HCT116 (cell line): ENCODE measurements around the gene BAHCC1.

Experiments used
- EGR1 ChIP-seq: IDR thresholded peaks from 2 replicates; pipeline ENCODE4 v1.6.1; 2012; ENCODE audit warnings: low read depth
- EZH2 ChIP-seq: fragments of 200-600 bp; sonication (generic); IDR thresholded peaks from 2 replicates; pipeline ENCODE4 v1.6.1; 2017; ENCODE audit warnings: antibody characterized with exemption, mixed run types
- JUND ChIP-seq: IDR thresholded peaks from 2 replicates; pipeline ENCODE4 v1.6.1; 2012
- POLR2A ChIP-seq: IDR thresholded peaks from 2 replicates; pipeline ENCODE4 v1.7.0; 2011; ENCODE audit warnings: borderline replicate concordance; ENCODE audit not compliant: insufficient read depth, insufficient read length; ENCODE audit errors: extremely low read depth
- POLR2AphosphoS5 ChIP-seq: IDR thresholded peaks from 2 replicates; pipeline ENCODE4 v1.6.1; 2011; ENCODE audit warnings: mild to moderate bottlenecking, low read depth, low read length, moderate library complexity
- TF ChIP-seq, protein P1 (sequence below), 3 experiments: fragments of 200-600 bp in 1 of 3; sonication (generic) in 1 of 3; IDR thresholded peaks in 2 of 3; conservative IDR thresholded peaks in 1 of 3; 2 replicates each; pipeline ENCODE4 v1.5.1; 2012 to 2017; ENCODE audit warnings: low read depth in 2 of 3, low read length in 2 of 3, antibody characterized with exemption in 1 of 3, borderline replicate concordance in 1 of 3, control low read depth in 1 of 3, mild to moderate bottlenecking in 1 of 3, mixed read lengths in 1 of 3, mixed run types in 1 of 3, moderate library complexity in 1 of 3; ENCODE audit not compliant: insufficient read depth in 1 of 3
- TF ChIP-seq, protein P2 (sequence below): IDR thresholded peaks from 2 replicates; pipeline ENCODE4 v1.6.1; 2012; ENCODE audit warnings: low read depth

DNA sequence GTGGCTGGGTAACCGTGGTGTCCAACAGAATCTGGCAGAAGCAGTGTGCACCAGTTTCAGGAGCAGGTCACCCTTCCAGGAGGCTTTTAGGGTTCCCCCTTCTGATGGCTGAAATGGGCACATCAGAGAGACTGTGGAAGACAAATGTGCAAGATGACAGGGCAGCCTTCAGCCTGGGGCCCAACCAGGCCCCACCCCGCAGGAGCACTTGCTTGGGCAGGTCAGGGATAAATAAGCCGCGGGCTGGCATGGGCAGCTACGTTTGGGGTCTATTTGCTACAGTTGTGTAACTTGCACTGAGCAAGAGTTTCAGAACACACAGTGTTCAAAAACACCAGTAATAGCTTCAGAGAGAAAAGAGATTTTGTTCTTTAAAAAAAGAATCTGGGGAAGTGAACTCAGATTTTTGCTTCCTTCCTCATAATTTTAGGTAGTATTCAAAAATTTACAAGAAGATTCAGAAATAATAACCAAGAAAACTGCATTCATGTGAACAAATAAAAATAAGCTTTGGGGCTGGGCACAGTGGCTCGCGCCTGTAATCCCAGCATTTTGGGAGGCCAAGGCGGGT is 44.9 kb upstream of the BAHCC1 start:
- TF ChIP-seq POLR2AphosphoS5 (no peak), JUND (no peak), EGR1 (no peak), EZH2 (no peak), POLR2A (no peak)
- TF ChIP-seq, protein P1, sequence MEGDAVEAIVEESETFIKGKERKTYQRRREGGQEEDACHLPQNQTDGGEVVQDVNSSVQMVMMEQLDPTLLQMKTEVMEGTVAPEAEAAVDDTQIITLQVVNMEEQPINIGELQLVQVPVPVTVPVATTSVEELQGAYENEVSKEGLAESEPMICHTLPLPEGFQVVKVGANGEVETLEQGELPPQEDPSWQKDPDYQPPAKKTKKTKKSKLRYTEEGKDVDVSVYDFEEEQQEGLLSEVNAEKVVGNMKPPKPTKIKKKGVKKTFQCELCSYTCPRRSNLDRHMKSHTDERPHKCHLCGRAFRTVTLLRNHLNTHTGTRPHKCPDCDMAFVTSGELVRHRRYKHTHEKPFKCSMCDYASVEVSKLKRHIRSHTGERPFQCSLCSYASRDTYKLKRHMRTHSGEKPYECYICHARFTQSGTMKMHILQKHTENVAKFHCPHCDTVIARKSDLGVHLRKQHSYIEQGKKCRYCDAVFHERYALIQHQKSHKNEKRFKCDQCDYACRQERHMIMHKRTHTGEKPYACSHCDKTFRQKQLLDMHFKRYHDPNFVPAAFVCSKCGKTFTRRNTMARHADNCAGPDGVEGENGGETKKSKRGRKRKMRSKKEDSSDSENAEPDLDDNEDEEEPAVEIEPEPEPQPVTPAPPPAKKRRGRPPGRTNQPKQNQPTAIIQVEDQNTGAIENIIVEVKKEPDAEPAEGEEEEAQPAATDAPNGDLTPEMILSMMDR (IDR thresholded peaks at IDR 0.05 in 2 of 3, conservative IDR thresholded peaks at IDR 0.05 in 1 of 3; ENCODE audit: borderline replicate concordance in 1 of 3, insufficient read depth in 1 of 3, low read depth in 2 of 3, low read length in 2 of 3), result no peak
- TF ChIP-seq, protein P2, sequence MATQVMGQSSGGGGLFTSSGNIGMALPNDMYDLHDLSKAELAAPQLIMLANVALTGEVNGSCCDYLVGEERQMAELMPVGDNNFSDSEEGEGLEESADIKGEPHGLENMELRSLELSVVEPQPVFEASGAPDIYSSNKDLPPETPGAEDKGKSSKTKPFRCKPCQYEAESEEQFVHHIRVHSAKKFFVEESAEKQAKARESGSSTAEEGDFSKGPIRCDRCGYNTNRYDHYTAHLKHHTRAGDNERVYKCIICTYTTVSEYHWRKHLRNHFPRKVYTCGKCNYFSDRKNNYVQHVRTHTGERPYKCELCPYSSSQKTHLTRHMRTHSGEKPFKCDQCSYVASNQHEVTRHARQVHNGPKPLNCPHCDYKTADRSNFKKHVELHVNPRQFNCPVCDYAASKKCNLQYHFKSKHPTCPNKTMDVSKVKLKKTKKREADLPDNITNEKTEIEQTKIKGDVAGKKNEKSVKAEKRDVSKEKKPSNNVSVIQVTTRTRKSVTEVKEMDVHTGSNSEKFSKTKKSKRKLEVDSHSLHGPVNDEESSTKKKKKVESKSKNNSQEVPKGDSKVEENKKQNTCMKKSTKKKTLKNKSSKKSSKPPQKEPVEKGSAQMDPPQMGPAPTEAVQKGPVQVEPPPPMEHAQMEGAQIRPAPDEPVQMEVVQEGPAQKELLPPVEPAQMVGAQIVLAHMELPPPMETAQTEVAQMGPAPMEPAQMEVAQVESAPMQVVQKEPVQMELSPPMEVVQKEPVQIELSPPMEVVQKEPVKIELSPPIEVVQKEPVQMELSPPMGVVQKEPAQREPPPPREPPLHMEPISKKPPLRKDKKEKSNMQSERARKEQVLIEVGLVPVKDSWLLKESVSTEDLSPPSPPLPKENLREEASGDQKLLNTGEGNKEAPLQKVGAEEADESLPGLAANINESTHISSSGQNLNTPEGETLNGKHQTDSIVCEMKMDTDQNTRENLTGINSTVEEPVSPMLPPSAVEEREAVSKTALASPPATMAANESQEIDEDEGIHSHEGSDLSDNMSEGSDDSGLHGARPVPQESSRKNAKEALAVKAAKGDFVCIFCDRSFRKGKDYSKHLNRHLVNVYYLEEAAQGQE, result no peak
